Stimulated activated memory B cell treated with anti-CD40 and anti-IgM and Interleukin-4, amounts not matched to agents 10 μg/mL and 1 μg/mL and 100 μg/mL, for 72 hours (primary cell): ENCODE measurements around the gene TRMU.
A peak's percentile ranks its signal among the peaks of the same experiment; 100 is the strongest.

Experiments
- ATAC-seq: fragments of 150-1000 bp; cut with Tn5 transposase; 2 replicates; pipeline ENCODE4 v1.10.0; 2021
- H3K27ac Mint-ChIP-seq: one replicate; pipeline ENCODE4 v1.8.0; 2022; ENCODE audit warnings: mild to moderate bottlenecking, mixed read lengths
- H3K27me3 Mint-ChIP-seq: one replicate; pipeline ENCODE4 v1.8.0; 2022; ENCODE audit warnings: mixed read lengths
- H3K36me3 Mint-ChIP-seq: one replicate; pipeline ENCODE4 v1.8.0; 2022; ENCODE audit warnings: mixed read lengths
- H3K4me1 Mint-ChIP-seq: one replicate; pipeline ENCODE4 v1.8.0; 2022; ENCODE audit warnings: mixed read lengths
- H3K4me3 Mint-ChIP-seq: one replicate; pipeline ENCODE4 v1.8.0; 2022; ENCODE audit warnings: mild to moderate bottlenecking, moderate library complexity, mixed read lengths
- H3K9me3 Mint-ChIP-seq: one replicate; pipeline ENCODE4 v1.8.0; 2022; ENCODE audit warnings: mixed read lengths

TRMU gene

GRCh38 chr22:46365166-46365624, 29.7 kb downstream of the TRMU start:
- H3K4me1 Mint-ChIP-seq = peaks cover 51% of the 10 kb centered on the region
- ATAC-seq = no peak
- no peaks in the 10 kb centered on the region for H3K27me3 Mint-ChIP-seq
- no peaks in the 10 kb centered on the region for H3K9me3 Mint-ChIP-seq
- H3K4me3 Mint-ChIP-seq = no peak overlapping the region
- peaks cover 47% of the 10 kb centered on the region for H3K36me3 Mint-ChIP-seq
- H3K27ac Mint-ChIP-seq = no peak overlapping the region

GRCh38 chr22:46366327-46366731, 30.8 kb downstream of the TRMU start:
- Mint-ChIP-seq H3K36me3 (peaks cover 38% of the 10 kb centered on the region), H3K9me3 (no peaks in the 10 kb centered on the region), H3K27ac (no peak overlapping the region), H3K27me3 (no peaks in the 10 kb centered on the region), H3K4me3 (no peak overlapping the region), H3K4me1 (peaks cover 52% of the 10 kb centered on the region)
- no peak for ATAC-seq

GRCh38 chr22:46366801-46367706, 31.5 kb downstream of the TRMU start:
- H3K27ac Mint-ChIP-seq = no peak overlapping the region
- H3K36me3 Mint-ChIP-seq = peaks cover 41% of the 10 kb centered on the region
- H3K27me3 Mint-ChIP-seq = no peaks in the 10 kb centered on the region
- ATAC-seq = peak; percentile 38
- no peaks in the 10 kb centered on the region for H3K9me3 Mint-ChIP-seq
- H3K4me1 Mint-ChIP-seq = peaks cover 58% of the 10 kb centered on the region
- H3K4me3 Mint-ChIP-seq = no peak overlapping the region

GRCh38 chr22:46367707-46368191, 32.2 kb downstream of the TRMU start:
- no peak overlapping the region for H3K4me3 Mint-ChIP-seq
- H3K4me1 Mint-ChIP-seq = peaks cover 52% of the 10 kb centered on the region
- H3K27me3 Mint-ChIP-seq = no peaks in the 10 kb centered on the region
- H3K36me3 Mint-ChIP-seq = peaks cover 43% of the 10 kb centered on the region
- H3K9me3 Mint-ChIP-seq = no peaks in the 10 kb centered on the region
- ATAC-seq = peak; percentile 65
- H3K27ac Mint-ChIP-seq = no peak overlapping the region

- Mint-ChIP-seq H3K36me3 (peaks cover 41% of the 10 kb centered on the region), H3K9me3 (no peaks in the 10 kb centered on the region), H3K4me1 (peaks cover 46% of the 10 kb centered on the region), H3K4me3 (no peak overlapping the region), H3K27ac (peak overlapping the region; percentile 25), H3K27me3 (no peaks in the 10 kb centered on the region)
- ATAC-seq = no peak
Measured at GRCh38 chr22:46368422-46368821, 32.9 kb downstream of the TRMU start.

GRCh38 chr22:46368871-46369715, 33.6 kb downstream of the TRMU start:
- no peak for ATAC-seq
- Mint-ChIP-seq H3K9me3 (no peaks in the 10 kb centered on the region), H3K4me3 (no peak overlapping the region), H3K27me3 (no peaks in the 10 kb centered on the region), H3K27ac (peak overlapping the region; percentile 25), H3K36me3 (peaks cover 41% of the 10 kb centered on the region), H3K4me1 (peaks cover 43% of the 10 kb centered on the region)

GRCh38 chr22:46369716-46370583, 34.4 kb downstream of the TRMU start:
- H3K9me3 Mint-ChIP-seq = no peaks in the 10 kb centered on the region
- no peak overlapping the region for H3K4me3 Mint-ChIP-seq
- ATAC-seq = no peak
- H3K27me3 Mint-ChIP-seq = no peaks in the 10 kb centered on the region
- H3K4me1 Mint-ChIP-seq = peaks cover 34% of the 10 kb centered on the region
- H3K27ac Mint-ChIP-seq = no peak overlapping the region
- H3K36me3 Mint-ChIP-seq = peaks cover 36% of the 10 kb centered on the region

- no peak for ATAC-seq
- Mint-ChIP-seq H3K9me3 (peaks cover under 1% of the 10 kb centered on the region), H3K4me3 (no peak overlapping the region), H3K36me3 (peaks cover 44% of the 10 kb centered on the region), H3K4me1 (peaks cover 29% of the 10 kb centered on the region), H3K27ac (no peak overlapping the region), H3K27me3 (no peaks in the 10 kb centered on the region)
Measured at GRCh38 chr22:46370584-46371291, 35.2 kb downstream of the TRMU start.

GRCh38 chr22:46371623-46372226, 36.2 kb downstream of the TRMU start:
- Mint-ChIP-seq H3K27me3 (no peaks in the 10 kb centered on the region), H3K27ac (no peak overlapping the region), H3K36me3 (peaks cover 54% of the 10 kb centered on the region), H3K4me3 (no peak overlapping the region), H3K9me3 (peaks cover 5% of the 10 kb centered on the region), H3K4me1 (peaks cover 29% of the 10 kb centered on the region)
- no peak for ATAC-seq

GRCh38 chr22:46372686-46373085, 37.2 kb downstream of the TRMU start:
- Mint-ChIP-seq H3K36me3 (peaks cover 64% of the 10 kb centered on the region), H3K9me3 (peaks cover 9% of the 10 kb centered on the region)

GRCh38 chr22:46373159-46373558, 37.6 kb downstream of the TRMU start:
- Mint-ChIP-seq H3K4me1 (peaks cover 14% of the 10 kb centered on the region), H3K9me3 (peaks cover 9% of the 10 kb centered on the region), H3K36me3 (peaks cover 67% of the 10 kb centered on the region), H3K27ac (no peak overlapping the region), H3K4me3 (no peak overlapping the region), H3K27me3 (no peaks in the 10 kb centered on the region)
- ATAC-seq = no peak

More at GRCh38 chr22:46372686-46373085, 37.2 kb downstream of the TRMU start:
- Mint-ChIP-seq H3K4me1 (peaks cover 19% of the 10 kb centered on the region), H3K27me3 (no peaks in the 10 kb centered on the region), H3K27ac (no peak overlapping the region), H3K4me3 (no peak overlapping the region)
- ATAC-seq = no peak

GRCh38 chr22:46373921-46374662, 38.6 kb downstream of the TRMU start:
- Mint-ChIP-seq H3K9me3 (peaks cover 9% of the 10 kb centered on the region), H3K36me3 (peaks cover 72% of the 10 kb centered on the region), H3K27ac (peak overlapping the region; percentile 16), H3K27me3 (no peaks in the 10 kb centered on the region), H3K4me1 (peaks cover 7% of the 10 kb centered on the region), H3K4me3 (no peak overlapping the region)
- ATAC-seq = no peak
